ENCODE data around the gene REV1. TPM values are rescaled to one million over a fixed set of nuclear protein-coding genes. Genes with fewer than 3 reads are reported as not detected.
"Not testable (repeated sequence)": the region's sequence is repeated elsewhere in the genome, so short reads cannot be mapped to it uniquely, and the experiment has no call there.

REV1 gene
- total RNA-seq, 1 donor from 2014 or later = 36.0 TPM

DNA sequence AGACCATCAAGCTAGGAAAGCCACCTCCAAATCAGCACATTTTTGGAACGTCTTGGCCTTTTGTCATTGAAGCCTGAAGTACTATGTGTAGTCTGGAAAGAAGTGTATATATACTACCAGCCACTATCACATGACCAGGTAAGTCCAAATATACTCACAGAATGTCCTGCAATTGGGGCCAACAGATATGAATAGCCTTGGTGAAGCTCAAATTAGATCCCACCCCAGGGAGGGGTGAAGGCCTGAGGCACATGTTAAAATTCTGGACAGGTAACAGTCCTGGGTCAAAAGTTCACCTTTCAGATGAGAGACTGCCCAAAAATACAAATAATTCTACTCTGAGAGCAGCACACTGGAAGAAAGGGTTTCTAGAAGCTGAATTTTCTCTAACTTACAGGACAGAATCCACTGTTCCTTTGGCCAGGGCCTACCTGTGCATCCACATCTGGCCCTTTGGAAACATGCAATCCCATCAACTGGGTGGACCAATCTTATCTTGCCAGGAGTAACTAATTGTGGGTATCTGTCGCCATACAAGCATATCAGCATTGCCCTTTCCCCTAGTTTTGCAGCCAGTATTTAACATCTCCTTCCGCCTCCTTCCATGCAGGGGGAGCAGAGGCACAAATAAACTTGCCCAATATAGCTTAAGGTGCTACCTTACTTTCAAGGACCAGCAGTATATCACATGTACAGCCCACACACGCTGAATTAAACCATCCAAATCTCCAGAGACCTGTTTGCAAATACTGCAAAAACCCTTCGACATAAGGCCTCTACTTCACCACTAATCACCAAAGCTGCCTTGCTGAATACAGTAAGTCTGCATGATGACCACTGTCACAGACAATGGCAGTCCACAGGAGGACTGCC, 84.8 kb downstream of the REV1 start:
- no peak for DNase-seq (ENCODE audit: extremely low read depth, low read depth, low spot score)

DNA sequence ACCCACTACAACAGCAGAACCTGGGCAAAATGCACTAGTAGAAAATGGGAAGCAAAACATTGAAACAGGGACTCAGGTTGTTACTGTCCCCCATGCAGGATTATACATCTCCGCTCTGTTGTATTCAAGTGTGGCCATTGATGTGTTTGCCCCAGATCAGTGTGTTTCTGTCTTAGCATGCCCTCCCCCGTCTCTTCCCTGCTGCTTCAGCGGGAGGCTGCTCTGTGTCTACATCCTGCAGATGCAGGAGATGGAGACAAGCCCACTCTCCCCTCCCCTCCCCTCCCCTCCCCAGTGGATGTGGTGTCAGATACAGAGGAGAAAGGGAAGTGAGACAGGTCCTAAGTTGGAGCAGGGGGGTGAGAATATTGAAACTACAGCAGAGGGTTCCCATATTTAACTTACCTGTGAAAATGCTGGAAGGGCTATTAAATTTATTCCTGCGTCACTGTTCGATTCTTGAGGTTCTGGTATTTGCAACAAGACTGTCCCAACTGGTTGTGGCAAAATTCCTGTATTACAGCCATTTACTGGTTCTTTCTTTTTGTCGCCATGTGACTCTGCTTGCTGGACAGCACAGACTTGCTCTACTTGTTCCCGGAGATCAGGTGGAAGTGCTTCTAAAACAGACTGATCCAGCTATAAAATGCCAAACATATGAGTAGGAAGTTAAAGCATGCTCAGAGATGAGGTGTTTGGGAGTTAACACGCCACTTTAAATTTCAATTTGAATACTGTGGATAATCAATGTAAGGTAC, 85.6 kb downstream of the REV1 start:
- DNase-seq (ENCODE audit: extremely low read depth, low read depth, low spot score) = no peak

DNA sequence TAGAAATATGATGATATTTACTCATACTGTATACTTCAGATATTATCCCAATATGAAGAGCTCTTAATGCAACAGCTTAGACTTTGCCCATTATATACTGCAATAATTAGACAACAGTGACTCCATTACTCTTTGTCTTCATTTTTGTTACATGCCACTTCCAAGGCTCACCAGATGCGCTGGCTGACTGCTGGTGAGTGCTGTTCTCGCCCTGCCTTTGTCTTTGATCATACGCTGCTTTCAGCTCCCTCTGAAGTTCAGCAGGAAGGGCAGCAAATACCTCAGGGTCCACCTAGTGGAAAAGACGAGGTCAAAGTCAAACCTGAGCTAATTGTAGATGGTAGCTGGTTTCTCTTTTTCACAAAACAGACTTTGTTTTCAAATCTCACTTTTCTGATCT, 86.3 kb downstream of the REV1 start:
- DNase-seq (ENCODE audit: extremely low read depth, low read depth, low spot score) = no peak

DNA sequence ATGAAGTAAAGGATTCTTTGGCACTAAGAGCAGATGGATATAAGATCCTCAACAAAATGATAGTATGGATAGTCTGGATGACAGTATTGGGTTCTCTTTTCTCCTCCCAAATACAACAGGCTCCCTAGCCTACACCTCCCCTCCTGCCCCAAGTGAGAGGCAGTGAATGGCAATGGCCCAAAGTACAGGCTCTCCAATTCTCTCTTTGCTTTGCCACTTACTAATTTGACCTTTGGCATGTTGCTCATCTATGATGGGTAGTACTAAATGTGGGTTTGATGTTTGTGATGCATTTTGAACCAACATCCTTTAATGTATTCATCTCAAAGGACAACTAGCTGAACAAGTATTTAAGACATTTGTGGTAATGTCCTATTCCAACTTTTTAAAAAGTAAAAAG, 86.7 kb downstream of the REV1 start:
- no peak for DNase-seq (ENCODE audit: extremely low read depth, low read depth, low spot score)

DNA sequence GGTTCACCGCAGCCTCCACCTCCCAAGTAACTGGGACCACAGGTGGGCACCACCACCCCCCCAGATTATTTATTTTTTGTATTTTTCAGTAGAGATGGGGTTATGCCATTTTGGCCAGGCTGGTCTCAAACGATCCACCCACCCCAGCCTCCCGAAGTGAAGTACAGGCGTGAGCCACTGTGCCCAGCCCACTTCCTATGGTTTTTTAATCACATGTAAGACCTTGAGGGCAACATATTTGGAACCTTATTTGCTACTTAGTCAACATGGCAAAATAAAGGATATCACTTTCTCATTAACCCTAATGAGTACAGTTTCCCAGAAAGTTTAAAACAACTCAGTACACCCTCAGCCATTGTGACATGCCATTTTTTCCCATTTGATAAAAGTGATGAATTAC, 88.0 kb downstream of the REV1 start:
- no peak for DNase-seq (ENCODE audit: extremely low read depth, low read depth, low spot score)

DNA sequence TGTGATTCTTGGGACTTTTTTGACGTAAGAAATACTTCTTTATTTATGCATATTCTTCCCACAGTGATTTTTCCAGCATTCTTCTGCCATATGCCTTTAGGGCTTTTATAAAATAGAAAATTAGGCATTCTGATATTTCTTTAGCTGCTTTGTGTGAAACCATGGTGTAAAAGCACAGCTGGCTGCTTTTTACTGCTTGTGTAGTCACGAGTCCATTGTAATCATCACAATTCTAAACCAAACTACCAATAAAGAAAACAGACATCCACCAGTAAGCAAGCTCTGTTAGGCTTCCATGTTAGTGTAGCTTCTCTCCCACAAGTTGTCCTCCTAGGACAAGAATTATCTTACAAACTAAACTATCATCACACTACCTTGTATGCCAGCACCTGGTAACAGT, 90.0 kb downstream of the REV1 start:
- no peak for DNase-seq (ENCODE audit: extremely low read depth, low read depth, low spot score)

DNA sequence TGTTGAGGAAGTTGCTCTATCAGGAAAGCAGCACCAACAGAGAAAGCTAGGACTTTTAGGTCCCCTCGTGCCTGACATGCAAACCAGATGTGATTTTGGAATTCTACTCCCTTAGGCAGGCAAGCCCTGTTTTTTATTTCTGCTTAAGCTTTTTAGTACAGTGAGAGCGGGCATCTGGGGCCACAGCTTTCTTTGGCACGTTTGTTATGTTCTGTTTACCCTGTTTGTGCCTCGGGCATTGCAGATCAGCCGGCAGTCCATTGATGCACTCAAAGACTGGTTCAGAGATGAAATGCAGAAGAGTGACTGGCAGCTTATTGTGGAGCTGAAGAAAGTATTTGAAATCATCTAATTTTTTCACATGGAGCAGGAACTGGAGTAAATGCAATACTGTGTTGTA, 90.8 kb downstream of the REV1 start:
- no peak for DNase-seq (ENCODE audit: extremely low read depth, low read depth, low spot score)

DNA sequence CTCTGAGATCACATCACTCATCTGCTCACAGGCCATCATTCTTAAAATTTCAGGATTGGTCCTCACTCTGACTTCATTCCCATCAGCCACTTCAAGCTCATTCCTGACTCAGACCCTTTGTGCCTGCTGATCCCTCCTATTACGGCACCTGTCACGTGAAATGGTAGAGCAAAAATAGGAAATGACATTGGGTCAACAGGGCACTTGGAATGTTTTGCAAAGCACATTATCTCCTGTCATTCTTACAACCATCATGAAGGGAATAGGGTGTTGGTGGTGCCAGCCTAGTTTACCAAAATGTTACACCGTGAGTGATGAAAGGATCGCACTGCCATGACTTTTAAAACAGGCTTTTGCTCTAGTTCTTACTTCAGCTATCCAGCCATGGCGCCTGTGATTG, 91.5 kb downstream of the REV1 start:
- no peak for DNase-seq (ENCODE audit: extremely low read depth, low read depth, low spot score)

DNA sequence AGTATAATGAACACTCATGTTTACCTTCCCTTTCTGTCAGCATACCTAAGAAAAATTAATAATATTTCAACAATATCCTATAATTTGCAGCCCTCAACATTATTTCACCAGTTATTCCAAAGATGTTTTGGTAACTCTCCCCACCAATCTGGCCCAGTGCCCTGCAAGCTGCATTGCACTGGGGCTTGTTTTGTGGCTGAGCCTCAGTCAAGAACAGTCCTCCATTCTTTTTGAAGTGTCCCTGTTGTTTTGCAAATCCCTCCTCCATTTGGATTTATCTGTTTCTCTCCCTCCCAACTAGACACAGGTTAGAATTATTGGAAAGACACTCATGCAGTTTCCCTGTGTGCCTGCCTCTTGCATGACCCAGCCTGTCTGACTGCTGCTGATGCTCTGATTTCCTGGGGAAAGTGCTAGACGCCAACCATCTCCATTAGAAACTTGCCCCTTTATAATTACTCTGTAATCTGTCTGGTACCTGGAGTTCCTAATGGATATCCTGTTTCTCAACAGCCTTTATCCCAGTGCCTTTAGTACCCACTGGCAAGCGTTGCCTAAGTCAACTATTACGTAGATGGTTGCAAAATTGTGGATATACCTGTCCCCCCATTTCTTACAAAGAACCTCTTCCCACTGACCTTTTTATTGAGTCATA, 92.4 kb downstream of the REV1 start:
- DNase-seq (ENCODE audit: extremely low read depth, low read depth, low spot score) = no peak

DNA sequence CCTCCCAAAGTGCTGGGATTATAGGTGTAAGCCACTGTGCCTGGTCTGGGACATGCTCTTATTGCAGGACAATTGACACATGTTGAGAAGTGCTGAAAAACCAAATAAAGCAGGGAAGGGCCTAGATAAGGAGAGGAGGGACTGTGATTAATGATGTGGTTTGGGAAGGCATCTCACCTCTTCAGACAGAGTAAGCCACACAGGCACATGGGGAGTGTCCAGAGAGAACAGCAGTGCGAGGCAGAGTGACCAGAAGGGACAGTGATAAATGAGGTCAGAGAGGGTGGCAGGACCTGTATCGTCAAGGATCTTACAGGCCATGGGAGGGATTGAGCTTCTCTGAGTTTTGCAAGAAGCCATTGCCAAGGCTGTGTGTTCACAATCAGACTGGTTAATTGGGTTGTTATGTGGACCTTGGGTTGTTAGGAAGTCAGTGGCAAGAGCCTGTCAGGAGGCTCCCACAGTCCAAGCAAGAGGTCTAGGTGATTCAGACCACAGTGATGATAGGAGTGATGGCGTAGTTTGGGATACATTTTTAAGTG, 94.2 kb downstream of the REV1 start:
- DNase-seq (ENCODE audit: extremely low read depth, low read depth, low spot score) = no peak

DNA sequence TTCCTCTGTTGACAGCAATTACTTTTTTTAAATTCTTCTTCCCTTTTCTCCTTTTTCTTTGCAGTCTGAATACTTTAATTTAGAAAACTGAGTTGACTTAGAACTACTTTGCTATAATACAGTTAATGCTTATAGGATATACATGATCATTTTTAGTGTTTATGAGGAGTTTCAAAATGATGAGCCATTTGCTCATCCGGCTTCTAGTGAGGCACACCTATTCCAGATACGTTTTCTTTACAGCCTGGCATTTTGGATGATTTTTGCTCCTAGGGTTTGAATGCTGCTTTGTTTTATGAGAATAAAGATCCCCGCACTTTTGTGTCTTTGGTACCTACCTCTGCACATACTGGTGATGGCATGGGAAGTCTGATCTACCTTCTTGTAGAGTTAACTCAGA, 99.9 kb downstream of the REV1 start:
- DNase-seq (ENCODE audit: extremely low read depth, low read depth, low spot score) = no peak

DNA sequence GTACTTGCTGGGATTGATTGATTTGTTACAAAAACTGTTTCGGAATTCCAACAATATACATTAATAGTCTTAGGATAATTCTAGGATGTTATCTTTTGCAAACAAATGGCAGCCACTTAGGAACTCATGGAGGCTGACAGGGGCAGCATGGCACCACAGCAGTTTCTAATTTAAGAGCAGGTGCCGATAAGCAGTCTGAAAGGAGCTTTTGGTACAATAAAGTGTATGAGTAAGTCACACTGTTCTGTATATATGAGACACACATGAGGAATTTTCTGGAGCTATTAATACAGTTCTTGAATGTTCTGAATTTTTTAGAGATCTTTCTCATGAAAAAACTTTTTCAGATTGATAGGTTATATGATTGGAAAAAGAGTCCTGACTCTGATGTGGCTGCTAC, 100.4 kb downstream of the REV1 start:
- DNase-seq (ENCODE audit: extremely low read depth, low read depth, low spot score) = no peak

DNA sequence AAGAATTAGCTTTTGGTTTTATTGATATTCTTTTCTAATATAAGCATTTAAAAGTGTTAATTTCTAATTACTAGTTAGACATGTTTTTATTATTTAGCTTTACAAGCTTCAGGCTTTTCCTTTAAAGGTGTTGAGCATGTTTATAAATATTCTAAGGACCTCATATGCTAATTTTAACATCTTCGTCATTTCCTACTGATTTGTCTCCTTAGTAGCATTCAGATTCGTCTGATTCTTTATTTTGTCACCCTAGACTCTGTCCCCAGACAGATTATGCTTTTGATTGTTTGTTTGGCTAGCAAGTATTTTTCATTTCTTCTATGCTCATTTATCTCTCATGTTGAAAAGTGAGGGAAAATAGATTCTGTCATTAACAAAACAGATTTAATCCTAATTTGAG, 100.9 kb downstream of the REV1 start:
- DNase-seq (ENCODE audit: extremely low read depth, low read depth, low spot score) = no peak

DNA sequence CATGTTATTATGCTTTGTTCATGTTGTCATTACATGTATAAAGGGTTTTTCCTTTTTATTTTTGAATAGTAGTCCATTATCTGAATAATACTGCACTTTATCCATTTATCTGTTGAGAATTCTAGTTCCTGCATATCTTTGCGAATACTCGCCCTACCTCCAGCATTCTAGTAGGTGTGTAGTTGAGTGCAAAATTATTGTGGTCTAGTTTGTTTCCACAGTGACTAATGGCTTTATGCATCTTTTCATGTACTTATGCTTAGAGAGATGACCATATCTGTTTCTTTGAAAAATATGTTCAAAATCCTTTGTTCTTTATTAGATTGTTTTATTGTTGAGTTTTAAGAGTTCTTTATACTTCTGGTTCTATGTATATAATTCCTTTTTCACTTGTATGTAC, 103.8 kb downstream of the REV1 start:
- DNase-seq (ENCODE audit: extremely low read depth, low read depth, low spot score) = no peak

DNA sequence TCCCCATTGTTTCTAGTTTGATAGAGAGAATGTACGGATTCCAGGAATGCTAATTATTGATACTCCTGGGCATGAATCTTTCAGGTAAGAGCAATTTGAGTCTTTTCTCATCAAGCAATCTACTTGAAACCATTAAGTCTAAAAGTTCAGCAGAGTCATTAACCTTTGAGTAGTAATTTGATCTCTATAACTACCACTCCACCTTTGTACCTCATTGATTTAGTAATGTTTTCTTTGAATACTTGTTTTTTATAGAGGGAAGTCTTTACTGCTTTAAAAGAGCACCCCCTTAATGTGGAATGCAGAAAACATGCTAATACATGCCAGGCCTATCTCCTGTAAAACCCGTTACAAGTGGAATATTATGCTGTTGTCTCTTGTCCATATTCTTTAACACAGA, 107.7 kb downstream of the REV1 start:
- DNase-seq (ENCODE audit: extremely low read depth, low read depth, low spot score) = no peak

DNA sequence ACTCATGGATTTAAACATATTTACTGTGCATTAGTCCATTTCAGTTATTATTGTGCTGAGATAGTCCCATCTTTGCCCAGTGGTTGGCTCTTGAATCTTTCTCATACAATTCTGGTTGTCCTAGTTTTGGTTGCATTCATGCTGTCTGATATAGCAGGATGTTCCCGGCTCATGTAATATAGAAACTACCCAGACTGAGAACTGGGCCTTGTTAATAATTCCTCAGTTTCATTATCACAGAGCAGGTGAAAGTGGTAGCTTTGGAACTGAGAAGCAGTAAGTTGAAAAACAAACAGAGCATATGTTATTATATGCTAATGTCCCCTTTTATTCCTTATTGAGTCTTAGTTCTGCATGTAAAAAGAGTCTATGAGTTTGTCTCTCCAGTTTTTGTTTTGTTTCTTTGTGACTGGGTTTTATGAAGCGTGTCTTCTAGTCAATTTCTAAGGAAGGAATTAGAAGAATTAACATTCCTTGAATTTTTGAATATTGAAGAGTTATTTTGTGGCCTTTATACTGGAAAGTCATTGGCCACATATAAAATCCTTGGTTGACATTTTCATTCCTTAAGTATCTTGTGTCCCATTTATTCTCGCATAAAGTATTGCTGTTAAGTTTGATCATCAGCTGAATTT, 109.3 kb downstream of the REV1 start:
- DNase-seq (ENCODE audit: extremely low read depth, low read depth, low spot score) = no peak

DNA sequence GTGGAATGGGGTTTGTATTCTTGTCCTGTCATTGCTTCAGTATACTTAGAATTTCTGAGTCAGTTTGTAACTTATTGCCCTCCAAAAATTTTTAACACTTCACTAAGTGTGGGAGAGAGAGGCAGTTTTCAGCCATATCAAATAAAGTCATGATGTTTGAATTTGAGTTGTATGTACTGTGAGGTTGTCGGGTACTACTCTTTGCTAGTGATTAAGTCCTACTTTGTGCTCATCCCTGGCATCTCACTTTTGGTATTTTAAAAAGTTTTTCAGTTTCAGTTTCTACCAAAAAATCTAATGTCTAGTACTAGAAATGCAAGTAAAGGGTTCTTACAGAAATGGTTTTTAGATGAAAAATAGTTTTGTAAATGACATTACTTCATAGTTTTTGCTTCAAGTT, 111.9 kb downstream of the REV1 start:
- DNase-seq (ENCODE audit: extremely low read depth, low read depth, low spot score) = no peak

DNA sequence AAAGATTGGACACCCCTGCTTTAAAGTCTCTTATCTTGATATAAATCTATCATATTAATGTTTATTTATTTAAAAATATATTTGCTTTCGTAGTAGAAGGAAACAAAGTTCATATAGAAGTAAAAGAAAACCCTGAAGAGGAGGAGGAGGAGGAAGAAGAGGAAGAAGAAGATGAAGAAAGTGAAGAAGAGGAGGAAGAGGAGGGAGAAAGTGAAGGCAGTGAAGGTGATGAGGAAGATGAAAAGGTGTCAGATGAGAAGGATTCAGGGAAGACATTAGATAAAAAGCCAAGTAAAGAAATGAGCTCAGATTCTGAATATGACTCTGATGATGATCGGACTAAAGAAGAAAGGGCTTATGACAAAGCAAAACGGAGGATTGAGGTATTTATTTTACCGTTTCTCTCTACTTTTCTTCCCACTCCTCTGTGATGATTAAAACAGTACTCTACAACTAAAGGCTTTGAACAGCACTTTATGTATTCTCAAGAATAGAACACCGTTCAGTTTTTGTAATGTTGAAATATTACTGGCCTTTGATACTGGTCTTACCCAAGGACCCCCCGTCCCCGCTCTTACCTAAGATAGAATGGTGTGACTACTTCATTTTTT, 113.5 kb downstream of the REV1 start:
- DNase-seq (ENCODE audit: extremely low read depth, low read depth, low spot score) = no peak

DNA sequence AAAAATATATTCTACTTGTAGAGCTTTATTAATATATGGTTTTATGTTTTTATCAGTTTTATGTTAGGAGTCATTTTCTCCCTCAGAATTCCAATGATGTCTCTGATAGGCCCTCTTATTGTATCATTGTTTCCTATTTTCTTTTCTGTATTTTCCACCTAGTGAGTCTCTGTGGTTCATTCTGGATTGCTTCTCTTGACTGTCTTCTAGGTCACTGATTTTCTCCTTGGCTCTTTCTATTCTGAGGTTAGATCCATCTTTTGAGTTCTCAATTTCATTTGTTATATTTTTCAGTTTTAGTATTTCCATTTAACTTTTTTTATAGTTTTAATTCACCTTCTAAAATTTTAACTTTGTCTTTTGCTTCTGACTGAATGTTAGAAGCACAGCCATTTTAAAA, 115.1 kb downstream of the REV1 start:
- DNase-seq (ENCODE audit: extremely low read depth, low read depth, low spot score) = no peak

DNA sequence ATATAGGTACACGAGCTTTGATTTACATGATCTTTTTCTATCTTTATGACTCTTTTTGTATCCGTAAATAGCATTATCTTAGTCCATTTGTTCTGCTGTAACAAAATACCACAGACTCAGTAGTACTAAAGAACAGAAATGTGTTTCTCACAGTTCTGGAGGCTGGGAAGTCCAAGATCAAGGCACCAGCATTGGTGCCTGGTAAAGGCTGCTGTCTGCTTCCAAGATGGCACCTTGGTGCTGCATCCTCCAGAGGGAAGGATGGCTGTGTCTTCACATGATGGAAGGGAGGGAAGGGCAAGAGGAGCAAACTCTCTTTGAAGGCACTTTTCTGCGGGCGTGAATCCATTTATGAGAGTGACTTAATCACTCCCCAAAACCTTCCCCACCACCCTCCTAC, 116.7 kb downstream of the REV1 start:
- DNase-seq (ENCODE audit: extremely low read depth, low read depth, low spot score) = no peak

DNA sequence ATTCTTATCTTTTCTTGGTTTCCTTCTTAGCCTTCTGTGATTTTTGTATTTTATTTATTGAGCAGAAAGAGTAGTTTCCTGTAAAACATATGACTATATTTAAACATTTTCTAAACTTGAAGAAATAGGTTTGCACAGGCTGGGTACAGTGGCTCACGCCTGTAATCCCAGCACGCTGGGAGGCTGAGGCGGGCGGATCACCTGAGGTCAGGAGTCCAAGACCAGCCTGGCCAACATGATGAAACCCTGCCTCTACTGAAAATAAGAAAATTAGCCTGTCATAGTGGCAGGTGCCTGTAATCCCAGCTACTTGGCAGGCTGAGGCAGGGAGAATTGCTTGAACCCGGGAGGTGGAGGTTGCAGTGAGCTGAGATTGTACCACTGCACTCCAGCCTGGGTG, 121.0 kb downstream of the REV1 start:
- not testable (repeated sequence) for DNase-seq (ENCODE audit: extremely low read depth, low read depth, low spot score)

All from glomerular endothelial cell (primary cell).